Measurements from ENCODE around the gene THUMPD1. TPM values are rescaled to one million over a fixed set of nuclear protein-coding genes. Genes with fewer than 3 reads are reported as not detected.

THUMPD1 gene
- total RNA-seq, 1 experiment from 2014 or later, result 33.9 TPM

DNA sequence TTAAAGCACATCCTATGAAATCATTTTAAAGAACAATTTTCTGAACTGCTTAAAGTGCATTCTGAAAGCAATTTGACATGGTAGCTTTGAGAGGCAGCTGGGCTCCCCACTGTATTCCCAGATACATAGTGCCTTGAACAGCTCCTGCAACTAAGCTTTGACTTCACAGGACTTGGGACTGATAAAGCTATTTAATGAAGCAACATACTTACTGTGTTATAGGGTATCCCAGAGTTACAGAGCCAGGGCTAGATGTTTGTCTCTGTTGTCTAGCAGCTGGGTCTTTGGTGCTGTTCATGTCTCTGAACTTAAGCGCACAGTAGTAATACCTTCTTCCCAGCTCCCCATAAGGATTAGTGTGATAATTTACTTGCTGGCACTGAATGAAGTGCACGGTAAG, 45.0 kb downstream of the THUMPD1 start:
- no peak for DNase-seq (ENCODE audit: low read depth, low spot score)
- intact Hi-C loops (cut with micrococcal nuclease), result no loop called here
- no TSS peak for BruUV-seq (replicated peaks)
- ATAC-seq, result no peak
- no peaks in the 10 kb centered on the region for H3K9me3 ChIP-seq (ENCODE audit: control insufficient read depth in 1 of 2, insufficient read depth in 1 of 2, low read depth in 1 of 2, low read length in 2 of 2)
- no peaks in the 10 kb centered on the region for H4K20me1 ChIP-seq (ENCODE audit: insufficient read depth)
- H3K27ac ChIP-seq (ENCODE audit: low read depth, low read length), result no peak overlapping the region
- no peak for TF ChIP-seq RAD21 (IDR thresholded peaks at IDR 0.05; ENCODE audit: low read depth)
- no peak for TF ChIP-seq CTCF (IDR thresholded peaks at IDR 0.05 in 2 of 3, conservative IDR thresholded peaks at IDR 0.05 in 1 of 3; ENCODE audit: borderline replicate concordance in 1 of 3, insufficient read depth in 1 of 3, low read depth in 2 of 3, low read length in 2 of 3)
- TF ChIP-seq SP1 (IDR thresholded peaks at IDR 0.05; ENCODE audit: low read depth), result no peak
- no peak for TF ChIP-seq EZH2 (IDR thresholded peaks at IDR 0.05)
- no peak for TF ChIP-seq ZFX (IDR thresholded peaks at IDR 0.05)
- no peak for TF ChIP-seq EGR1 (IDR thresholded peaks at IDR 0.05; ENCODE audit: low read depth)
- TF ChIP-seq, protein P1, sequence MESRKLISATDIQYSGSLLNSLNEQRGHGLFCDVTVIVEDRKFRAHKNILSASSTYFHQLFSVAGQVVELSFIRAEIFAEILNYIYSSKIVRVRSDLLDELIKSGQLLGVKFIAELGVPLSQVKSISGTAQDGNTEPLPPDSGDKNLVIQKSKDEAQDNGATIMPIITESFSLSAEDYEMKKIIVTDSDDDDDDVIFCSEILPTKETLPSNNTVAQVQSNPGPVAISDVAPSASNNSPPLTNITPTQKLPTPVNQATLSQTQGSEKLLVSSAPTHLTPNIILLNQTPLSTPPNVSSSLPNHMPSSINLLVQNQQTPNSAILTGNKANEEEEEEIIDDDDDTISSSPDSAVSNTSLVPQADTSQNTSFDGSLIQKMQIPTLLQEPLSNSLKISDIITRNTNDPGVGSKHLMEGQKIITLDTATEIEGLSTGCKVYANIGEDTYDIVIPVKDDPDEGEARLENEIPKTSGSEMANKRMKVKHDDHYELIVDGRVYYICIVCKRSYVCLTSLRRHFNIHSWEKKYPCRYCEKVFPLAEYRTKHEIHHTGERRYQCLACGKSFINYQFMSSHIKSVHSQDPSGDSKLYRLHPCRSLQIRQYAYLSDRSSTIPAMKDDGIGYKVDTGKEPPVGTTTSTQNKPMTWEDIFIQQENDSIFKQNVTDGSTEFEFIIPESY (IDR thresholded peaks at IDR 0.05; ENCODE audit: extremely low read depth, insufficient replicate concordance, low read length), result no peak
- TF ChIP-seq, protein P2, sequence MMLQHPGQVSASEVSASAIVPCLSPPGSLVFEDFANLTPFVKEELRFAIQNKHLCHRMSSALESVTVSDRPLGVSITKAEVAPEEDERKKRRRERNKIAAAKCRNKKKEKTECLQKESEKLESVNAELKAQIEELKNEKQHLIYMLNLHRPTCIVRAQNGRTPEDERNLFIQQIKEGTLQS (IDR thresholded peaks at IDR 0.05), result no peak
- no peak for TF ChIP-seq EZH2phosphoT487 (IDR thresholded peaks at IDR 0.05; ENCODE audit: borderline replicate concordance)
- no peak for TF ChIP-seq ZNF274 (IDR thresholded peaks at IDR 0.05; ENCODE audit: low read depth, low read length)
- no peak for TF ChIP-seq ELF1 (IDR thresholded peaks at IDR 0.05; ENCODE audit: borderline replicate concordance, low read depth)
- no peak for TF ChIP-seq SIN3A (IDR thresholded peaks at IDR 0.05; ENCODE audit: low read depth)
- no peak for TF ChIP-seq CEBPB (IDR thresholded peaks at IDR 0.05; ENCODE audit: low read depth)
- TF ChIP-seq POLR2AphosphoS5 (IDR thresholded peaks at IDR 0.05; ENCODE audit: low read depth, low read length), result no peak
- TF ChIP-seq POLR2A (IDR thresholded peaks at IDR 0.05; ENCODE audit: borderline replicate concordance, extremely low read depth, insufficient read depth, insufficient read length), result no peak
- no peak for TF ChIP-seq CBX3 (IDR thresholded peaks at IDR 0.05; ENCODE audit: low read depth)
- TF ChIP-seq TCF7L2 (IDR thresholded peaks at IDR 0.05; ENCODE audit: borderline replicate concordance, extremely low read depth, insufficient read depth, insufficient read length), result no peak
- no peak for TF ChIP-seq JUND (IDR thresholded peaks at IDR 0.05)
- TF ChIP-seq YY1 (IDR thresholded peaks at IDR 0.05; ENCODE audit: extremely low read depth, insufficient replicate concordance, low read depth, low read length), result no peak
- TF ChIP-seq, protein P3, sequence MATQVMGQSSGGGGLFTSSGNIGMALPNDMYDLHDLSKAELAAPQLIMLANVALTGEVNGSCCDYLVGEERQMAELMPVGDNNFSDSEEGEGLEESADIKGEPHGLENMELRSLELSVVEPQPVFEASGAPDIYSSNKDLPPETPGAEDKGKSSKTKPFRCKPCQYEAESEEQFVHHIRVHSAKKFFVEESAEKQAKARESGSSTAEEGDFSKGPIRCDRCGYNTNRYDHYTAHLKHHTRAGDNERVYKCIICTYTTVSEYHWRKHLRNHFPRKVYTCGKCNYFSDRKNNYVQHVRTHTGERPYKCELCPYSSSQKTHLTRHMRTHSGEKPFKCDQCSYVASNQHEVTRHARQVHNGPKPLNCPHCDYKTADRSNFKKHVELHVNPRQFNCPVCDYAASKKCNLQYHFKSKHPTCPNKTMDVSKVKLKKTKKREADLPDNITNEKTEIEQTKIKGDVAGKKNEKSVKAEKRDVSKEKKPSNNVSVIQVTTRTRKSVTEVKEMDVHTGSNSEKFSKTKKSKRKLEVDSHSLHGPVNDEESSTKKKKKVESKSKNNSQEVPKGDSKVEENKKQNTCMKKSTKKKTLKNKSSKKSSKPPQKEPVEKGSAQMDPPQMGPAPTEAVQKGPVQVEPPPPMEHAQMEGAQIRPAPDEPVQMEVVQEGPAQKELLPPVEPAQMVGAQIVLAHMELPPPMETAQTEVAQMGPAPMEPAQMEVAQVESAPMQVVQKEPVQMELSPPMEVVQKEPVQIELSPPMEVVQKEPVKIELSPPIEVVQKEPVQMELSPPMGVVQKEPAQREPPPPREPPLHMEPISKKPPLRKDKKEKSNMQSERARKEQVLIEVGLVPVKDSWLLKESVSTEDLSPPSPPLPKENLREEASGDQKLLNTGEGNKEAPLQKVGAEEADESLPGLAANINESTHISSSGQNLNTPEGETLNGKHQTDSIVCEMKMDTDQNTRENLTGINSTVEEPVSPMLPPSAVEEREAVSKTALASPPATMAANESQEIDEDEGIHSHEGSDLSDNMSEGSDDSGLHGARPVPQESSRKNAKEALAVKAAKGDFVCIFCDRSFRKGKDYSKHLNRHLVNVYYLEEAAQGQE (IDR thresholded peaks at IDR 0.05; ENCODE audit: low read depth), result no peak
- H3K27me3 ChIP-seq (ENCODE audit: insufficient read depth, low read length), result peaks cover 30% of the 10 kb centered on the region; the same call in 1 of the 2 replicates
- H3K4me2 ChIP-seq (ENCODE audit: low read length), result no peak overlapping the region
- no peak overlapping the region for H2AFZ ChIP-seq (ENCODE audit: low read depth, low read length, poor library complexity, severe bottlenecking)
- H3K9ac ChIP-seq (ENCODE audit: low read length), result no peak overlapping the region
- POLR2A ChIA-PET, result no interaction called here
- no peaks in the 10 kb centered on the region for H3K9me2 ChIP-seq (ENCODE audit: insufficient read depth)
- no peak overlapping the region for H3K4me3 ChIP-seq (replicated peaks in 1 of 2; ENCODE audit: low read depth in 1 of 2, low read length in 2 of 2)
- H3K79me2 ChIP-seq (ENCODE audit: insufficient read depth, low read length), result no peaks in the 10 kb centered on the region
- H3K4me1 ChIP-seq (ENCODE audit: control insufficient read depth in 1 of 2, insufficient read depth in 2 of 2, low read length in 2 of 2), result peaks cover 0 to 2% of the 10 kb centered on the region in 2 experiments; a peak in 1 of 4 replicates
- CTCF ChIA-PET, result no interaction called here
- no peaks in the 10 kb centered on the region for H3K36me3 ChIP-seq (ENCODE audit: control insufficient read depth in 1 of 2, insufficient read depth in 2 of 2, low read length in 2 of 2)
- RAD21 ChIA-PET (ENCODE audit: low non-redundant PET in 1 of 2, low total read pairs in 2 of 2, uncharacterized antibody in 2 of 2, unreplicated experiment in 2 of 2), result no interaction called here

Measured in HCT116 (cell line).